ENCODE data around the gene TJAP1. TPM values are rescaled to one million over a fixed set of nuclear protein-coding genes. Genes with fewer than 3 reads are reported as not detected.
"Not testable (repeated sequence)": the region's sequence is repeated elsewhere in the genome, so short reads cannot be mapped to it uniquely, and the experiment has no call there.

The TJAP1 gene
- total and polyA plus RNA-seq, 12 donors, result 17.6 to 77.5 (median 33.0) TPM

DNA sequence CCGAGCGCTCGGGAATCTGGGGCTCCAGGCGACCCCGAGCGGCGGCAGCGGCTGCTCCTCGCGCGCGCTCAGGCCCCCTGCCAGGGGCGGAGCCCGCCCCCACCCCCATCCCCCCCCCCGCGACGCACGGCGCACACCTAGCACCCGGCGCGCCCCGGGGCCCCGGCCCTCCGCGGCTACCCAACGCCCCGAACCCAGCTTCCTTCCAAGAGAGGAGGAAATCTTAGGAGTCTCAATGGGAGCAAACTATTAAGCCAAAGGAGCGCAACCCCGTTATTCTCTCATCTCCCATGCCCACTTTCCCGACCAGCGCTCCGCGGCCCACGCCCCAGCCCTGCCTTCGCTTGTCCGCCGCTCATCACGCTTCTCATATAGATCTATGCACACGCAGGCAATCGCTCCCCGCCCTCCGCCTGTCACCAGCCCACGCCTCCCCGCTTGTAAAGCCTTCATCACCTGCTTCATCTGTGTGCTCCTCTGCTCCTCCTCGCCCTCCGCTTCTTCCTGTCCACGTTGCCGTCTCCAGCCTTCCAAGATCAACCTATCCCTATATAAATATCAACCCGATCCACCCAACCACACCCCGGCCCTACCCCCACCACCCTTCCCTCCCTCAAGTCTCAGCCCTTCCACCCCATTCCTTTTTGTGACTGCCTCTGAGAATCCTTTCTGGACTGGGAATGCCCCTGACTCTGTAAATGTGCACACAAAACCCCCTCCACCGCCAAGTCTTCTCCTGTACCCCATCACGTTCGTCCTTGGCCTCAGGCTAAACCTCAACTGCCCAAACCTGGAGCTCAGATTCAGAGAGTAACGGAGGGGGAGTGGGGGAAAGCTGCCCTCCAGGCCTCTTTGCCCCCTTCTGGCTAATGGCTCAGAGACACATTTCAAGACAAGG lies 21.6 kb upstream of the TJAP1 start, which contains the start of gene DLK2:
DLK2 (minus strand) TSS at position 18 of the 898 bp plus-strand sequence. CDS start 723 bp downstream, outside the sequence.
- 4 to 11% (median 6%) methylated on average over 27 to 53 of the region's 55 CpGs for WGBS, 4 donors
- H3K9me3 ChIP-seq (replicated peaks in 1 of 3), result no peaks in the 10 kb centered on the region
- no peak within 1 kb of the TSS for H3K27ac ChIP-seq
- peaks cover 4% of the 10 kb centered on the region for H3K27me3 ChIP-seq
- peaks cover 0 to 11% of the 10 kb centered on the region in 2 donors for H3K36me3 ChIP-seq (replicated peaks in 1 of 2)
- H3K4me1 ChIP-seq (replicated peaks in 1 of 2), result peaks cover 3 to 11% of the 10 kb centered on the region in 2 donors
- H3K4me3 ChIP-seq, result peak within 1 kb of the TSS in 2 of 4 donors; percentile 19 to 64
- no peak for TF ChIP-seq POLR2A (IDR thresholded peaks at IDR 0.05)
- TF ChIP-seq, protein P1, sequence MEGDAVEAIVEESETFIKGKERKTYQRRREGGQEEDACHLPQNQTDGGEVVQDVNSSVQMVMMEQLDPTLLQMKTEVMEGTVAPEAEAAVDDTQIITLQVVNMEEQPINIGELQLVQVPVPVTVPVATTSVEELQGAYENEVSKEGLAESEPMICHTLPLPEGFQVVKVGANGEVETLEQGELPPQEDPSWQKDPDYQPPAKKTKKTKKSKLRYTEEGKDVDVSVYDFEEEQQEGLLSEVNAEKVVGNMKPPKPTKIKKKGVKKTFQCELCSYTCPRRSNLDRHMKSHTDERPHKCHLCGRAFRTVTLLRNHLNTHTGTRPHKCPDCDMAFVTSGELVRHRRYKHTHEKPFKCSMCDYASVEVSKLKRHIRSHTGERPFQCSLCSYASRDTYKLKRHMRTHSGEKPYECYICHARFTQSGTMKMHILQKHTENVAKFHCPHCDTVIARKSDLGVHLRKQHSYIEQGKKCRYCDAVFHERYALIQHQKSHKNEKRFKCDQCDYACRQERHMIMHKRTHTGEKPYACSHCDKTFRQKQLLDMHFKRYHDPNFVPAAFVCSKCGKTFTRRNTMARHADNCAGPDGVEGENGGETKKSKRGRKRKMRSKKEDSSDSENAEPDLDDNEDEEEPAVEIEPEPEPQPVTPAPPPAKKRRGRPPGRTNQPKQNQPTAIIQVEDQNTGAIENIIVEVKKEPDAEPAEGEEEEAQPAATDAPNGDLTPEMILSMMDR (IDR thresholded peaks at IDR 0.05), result no peak
- no peak for DNase-seq
- intact Hi-C loops (cut with DNase I), result no loop called here

DNA sequence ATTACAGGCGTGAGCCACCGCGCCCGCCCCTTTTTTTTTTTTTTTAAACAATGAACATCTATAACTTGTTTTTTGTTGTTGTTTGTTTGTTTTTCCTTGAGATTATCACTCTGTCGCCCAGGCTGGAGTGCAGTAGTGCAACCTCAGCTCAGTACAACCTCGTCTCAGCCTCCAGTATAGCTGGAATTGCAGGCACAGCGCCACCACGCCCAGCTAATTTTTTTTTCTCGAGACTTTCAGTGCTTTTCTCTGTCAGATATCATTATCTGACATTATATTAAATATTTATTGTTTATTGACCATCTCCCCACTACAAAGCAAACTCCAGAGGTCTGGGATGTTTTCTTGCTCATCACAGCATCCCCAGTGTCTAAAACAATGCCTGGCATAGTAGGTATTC lies 19.7 kb upstream of the TJAP1 start:
- peaks cover 4% of the 10 kb centered on the region for H3K27me3 ChIP-seq

DNA sequence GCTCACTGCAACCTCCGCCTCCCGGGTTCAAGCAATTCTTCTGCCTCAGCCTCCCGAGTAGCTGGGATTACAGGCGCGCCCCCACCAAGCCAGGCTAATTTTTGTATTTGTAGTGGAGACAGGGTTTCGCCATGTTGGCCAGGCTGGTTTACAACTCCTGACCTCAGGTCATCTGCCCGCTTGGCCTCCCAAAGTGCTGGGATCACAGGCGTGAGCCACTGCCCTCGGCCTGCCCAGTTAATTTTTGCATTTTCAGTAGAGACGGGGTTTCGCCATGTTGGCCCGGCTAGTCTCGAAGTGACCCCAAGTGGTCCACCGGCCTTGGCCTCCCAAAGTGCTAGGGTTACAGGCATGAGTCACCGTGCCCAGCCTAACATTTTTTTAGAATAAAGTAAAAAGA lies 19.2 kb upstream of the TJAP1 start:
- H3K27me3 ChIP-seq; H3K4me3 ChIP-seq; H3K36me3 ChIP-seq (replicated peaks in 1 of 2); H3K27ac ChIP-seq; DNase-seq; H3K9me3 ChIP-seq (replicated peaks in 1 of 3); intact Hi-C loops (cut with DNase I): not testable (repeated sequence)
- peaks cover 3 to 11% of the 10 kb centered on the region in 2 donors for H3K4me1 ChIP-seq (replicated peaks in 1 of 2)
- WGBS, 4 donors, result 83 to 89% (median 87%) methylated on average over 15 of the region's 15 CpGs

More for the DNA sequence above, 19.7 kb upstream of the TJAP1 start:
- Histone ChIP-seq H3K9me3 (replicated peaks in 1 of 3) (no peaks in the 10 kb centered on the region), H3K36me3 (replicated peaks in 1 of 2) (no peaks in the 10 kb centered on the region), H3K27ac (no peak overlapping the region), H3K4me1 (replicated peaks in 1 of 2) (peaks cover 3 to 11% of the 10 kb centered on the region in 2 donors), H3K4me3 (no peak overlapping the region)
- TF ChIP-seq, protein P1 (IDR thresholded peaks at IDR 0.05), result no peak
- TF ChIP-seq POLR2A (IDR thresholded peaks at IDR 0.05), result no peak
- DNase-seq, result no peak
- intact Hi-C loops (cut with DNase I), result no loop called here
- WGBS, 4 donors, result 45 to 65% (median 61%) methylated on average over 5 to 9 of the region's 9 CpGs

GRCh38 chr6:43459535-43459934 lies 17.8 kb upstream of the TJAP1 start:
- no peak overlapping the region for H3K27ac ChIP-seq
- peaks cover 3 to 11% of the 10 kb centered on the region in 2 donors for H3K4me1 ChIP-seq (replicated peaks in 1 of 2)
- H3K4me3 ChIP-seq, result no peak overlapping the region
- TF ChIP-seq POLR2A (IDR thresholded peaks at IDR 0.05), result no peak
- TF ChIP-seq, protein P1 (IDR thresholded peaks at IDR 0.05), result no peak
- intact Hi-C loops (cut with DNase I), result no loop called here
- DNase-seq, result no peak
- peaks cover 13% of the 10 kb centered on the region for H3K27me3 ChIP-seq
- 71 to 83% (median 81%) methylated on average over 1 of the region's 1 CpG for WGBS, 4 donors
- H3K36me3 ChIP-seq (replicated peaks in 1 of 2), result no peaks in the 10 kb centered on the region
- no peaks in the 10 kb centered on the region for H3K9me3 ChIP-seq (replicated peaks in 1 of 3)

Data from adrenal gland (tissue), 12 donors.